ENCODE data around the gene MALRD1.

Gene MALRD1

DNA sequence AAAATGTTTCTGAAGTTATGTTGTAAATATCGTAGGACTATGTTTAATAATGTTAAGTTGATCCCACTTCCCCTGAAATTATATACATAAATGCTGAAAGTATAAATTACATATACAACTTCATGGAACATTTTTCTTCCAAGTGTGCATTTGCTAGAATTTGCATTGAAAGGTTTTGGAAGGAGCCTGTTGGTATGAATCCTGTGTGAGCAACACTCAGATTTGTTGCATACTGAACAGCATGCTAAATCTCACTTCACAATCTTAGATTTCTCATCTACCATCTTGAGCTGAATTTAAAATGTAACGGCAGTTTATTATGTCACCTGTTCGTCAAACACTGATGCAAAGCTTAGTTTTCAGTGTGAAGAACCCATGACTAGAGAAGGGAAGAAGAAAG, 172.6 kb downstream of the MALRD1 start:
- no peak for DNase-seq (ENCODE audit: low read depth in 2 of 2)

DNA sequence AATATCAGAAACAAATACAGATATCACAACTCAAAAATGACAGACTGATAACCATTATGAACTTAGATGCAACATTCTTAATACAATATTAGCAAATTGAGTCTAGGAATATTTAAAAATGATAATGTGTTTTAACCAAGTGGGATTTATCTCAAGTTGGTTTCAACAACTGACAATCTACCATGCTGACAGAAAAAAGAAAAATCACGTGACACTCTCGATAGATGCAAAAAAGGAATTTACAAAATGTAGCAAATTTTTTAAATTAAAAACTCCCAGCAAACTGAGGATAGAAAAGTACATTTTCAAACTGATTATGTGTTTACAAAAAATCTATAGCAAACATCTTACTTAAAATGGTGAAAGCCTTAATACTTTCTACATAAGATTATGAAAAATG, 177.4 kb downstream of the MALRD1 start:
- no peak for DNase-seq (ENCODE audit: low read depth in 2 of 2)

DNA sequence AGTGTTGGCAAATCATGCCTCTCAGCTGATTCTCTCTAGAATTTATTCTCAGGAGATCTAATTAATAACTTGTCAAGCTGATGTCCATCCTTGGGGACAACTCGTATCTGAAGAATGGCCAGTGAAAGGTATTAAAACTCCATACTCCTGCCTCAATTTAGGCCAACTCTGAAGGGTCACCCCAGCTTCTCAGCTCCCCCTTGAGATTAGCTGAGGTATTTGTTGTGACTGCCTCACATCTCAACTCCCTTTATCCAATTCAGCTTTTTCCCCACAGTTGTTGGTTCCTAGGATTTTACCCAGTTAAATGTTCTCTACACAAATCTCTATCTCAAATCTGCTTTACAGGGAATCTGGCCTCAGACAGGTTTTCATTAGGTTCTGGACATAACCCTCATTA, 182.4 kb downstream of the MALRD1 start:
- no peak for DNase-seq (ENCODE audit: low read depth in 2 of 2)

DNA sequence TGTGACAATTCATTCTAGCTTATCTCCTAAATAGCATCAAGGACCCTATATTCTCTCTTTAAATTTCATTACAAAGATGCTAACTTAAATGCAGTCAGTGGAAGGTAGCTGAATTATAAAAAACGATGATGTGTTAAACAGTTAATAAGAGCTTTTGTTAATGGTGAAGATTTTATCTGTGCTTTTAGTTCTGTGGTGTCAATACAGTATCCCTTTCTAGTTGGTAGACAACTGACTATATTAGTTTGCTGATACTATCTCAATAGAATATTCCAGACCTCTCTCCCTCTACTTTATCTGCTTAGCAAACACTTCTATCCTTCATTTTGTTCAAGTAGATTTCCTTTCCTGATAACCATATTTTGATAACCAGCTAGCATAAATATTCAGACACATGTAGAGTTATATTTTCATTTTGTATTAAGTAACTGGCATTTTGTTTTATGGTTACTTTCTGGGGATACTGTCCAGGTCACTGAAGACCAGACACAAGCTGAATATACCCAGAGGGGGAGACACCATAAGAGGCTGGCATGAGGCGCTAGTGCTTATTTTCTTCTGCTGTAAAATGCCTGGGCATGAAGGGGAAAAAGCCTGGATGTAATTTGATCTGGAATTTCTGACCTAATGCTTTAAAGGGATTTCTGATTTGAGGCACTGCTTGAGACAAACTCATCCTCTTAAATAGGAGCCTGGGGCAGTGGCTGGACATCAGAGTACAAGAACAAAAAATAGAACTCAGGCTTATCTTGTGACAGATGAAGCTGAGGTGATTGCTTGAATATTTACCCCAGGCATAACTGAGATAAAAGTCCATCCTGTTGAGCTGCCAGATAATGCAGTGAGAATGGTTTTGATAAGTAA, 197.5 kb downstream of the MALRD1 start:
- no peak for DNase-seq (ENCODE audit: low read depth in 2 of 2)

DNA sequence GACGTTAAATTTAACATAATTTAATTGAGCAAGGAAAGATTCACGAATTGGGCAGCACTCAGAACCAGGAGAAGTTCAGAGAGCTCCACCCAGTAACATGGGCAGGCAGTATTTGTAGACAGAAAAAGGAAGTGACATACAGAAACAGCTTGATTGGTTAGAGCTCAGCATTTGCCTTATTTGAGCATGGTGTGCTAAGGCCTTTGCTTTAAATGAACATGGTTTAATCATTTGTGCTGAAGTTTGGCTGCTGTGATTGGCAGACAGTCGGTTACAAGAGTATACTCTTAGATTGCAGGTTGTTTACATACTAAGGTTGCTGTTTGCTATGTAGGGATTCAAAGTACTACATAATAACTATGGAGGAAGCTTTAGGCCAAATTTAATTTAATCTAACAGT, 199.2 kb downstream of the MALRD1 start:
- no peak for DNase-seq (ENCODE audit: low read depth in 2 of 2)

DNA sequence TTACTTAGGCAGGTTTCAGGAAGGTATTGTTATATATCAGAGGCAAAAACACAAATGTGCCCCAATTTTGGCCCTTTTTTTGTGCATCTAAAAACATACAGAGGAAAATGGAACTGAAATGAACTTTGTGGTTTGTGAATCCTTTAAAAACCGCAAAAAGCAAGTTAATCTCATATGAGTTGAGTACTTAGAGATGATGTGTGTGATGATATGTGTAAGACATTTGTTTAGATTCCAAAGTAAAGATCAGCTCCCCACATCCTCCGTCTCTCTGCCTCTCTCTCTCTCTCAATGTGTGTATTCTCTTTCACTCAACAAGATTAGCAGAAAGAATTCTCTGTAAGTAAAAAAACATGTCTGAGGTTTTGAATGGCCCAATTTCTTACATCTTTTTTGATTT, 201.9 kb downstream of the MALRD1 start:
- no peak for DNase-seq (ENCODE audit: low read depth in 2 of 2)

DNA sequence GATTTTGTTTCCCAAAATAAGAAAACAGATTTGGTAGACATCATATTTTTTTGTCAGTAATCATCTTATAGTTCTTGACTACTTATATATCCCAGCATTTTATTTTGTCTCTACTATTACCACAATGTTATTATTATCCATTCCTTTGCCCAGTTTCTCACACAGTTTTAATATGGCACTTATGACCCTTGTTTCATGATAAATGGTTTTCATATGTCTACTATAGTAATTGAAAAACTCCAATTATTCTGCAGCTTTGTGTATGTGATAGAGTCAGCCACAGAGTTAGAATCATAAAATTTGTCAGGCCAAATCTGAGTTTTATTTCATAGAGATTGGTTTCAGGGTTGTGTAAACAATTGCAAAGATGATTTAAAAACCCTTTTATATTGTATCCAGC, 203.9 kb downstream of the MALRD1 start:
- no peak for DNase-seq (ENCODE audit: low read depth in 2 of 2)

DNA sequence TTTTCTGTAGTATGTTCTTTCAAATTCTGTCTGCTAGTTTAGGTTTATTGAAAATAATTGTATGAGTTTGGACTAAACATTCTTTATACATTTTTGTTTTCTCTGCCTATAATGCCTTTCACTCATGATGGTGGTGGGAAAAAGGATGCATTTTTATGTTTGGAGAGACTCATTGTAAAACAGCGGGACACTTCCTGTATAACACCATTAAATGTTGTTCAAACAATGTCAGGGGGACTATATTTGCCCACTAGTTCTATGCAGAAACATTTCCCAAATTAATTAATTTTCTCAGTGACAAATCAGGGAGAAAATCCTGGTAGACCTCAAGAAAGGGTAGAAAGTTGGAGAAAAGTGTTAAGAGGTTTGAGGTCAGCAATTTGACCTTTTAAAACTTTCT, 207.7 kb downstream of the MALRD1 start:
- no peak for DNase-seq (ENCODE audit: low read depth in 2 of 2)

DNA sequence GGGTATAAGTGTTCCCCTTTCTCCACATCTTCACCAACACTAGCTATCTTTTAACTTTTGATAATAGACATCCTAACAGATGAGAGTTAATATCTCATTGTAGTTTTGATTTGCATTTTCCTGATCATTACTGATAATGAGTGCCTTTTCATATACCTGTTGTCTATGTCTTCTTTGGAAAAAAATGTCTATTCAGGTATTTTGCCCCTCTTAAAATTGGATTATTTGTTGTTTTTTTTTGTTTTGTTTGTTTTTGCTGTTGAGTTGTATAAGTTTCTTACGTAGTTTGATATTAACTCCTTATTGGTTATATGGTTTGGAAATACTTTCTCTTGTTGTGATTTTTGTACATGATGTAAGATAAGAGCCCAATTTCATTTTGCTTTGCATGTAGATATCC, 214.7 kb downstream of the MALRD1 start:
- DNase-seq (ENCODE audit: low read depth in 2 of 2), result no peak

DNA sequence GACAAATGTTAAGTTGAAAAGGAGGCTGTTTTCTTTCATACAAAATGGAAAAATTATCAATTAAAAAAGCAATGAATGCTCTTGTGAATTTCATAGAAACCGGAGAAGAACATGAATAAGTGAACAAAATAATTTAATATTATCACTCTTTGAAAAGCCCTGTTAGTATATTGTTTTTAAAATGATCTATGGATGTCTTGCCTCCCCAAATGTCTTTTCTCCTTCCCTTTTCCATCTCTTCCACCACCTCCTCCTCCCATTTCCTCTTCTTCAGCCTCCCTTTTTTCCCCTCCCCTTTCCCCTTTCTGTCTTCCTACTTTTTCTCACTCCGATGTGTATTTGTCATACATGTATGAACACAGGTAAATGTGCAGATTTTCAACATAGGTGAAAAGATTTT, 234.7 kb downstream of the MALRD1 start:
- no peak for DNase-seq (ENCODE audit: low read depth in 2 of 2)

DNA sequence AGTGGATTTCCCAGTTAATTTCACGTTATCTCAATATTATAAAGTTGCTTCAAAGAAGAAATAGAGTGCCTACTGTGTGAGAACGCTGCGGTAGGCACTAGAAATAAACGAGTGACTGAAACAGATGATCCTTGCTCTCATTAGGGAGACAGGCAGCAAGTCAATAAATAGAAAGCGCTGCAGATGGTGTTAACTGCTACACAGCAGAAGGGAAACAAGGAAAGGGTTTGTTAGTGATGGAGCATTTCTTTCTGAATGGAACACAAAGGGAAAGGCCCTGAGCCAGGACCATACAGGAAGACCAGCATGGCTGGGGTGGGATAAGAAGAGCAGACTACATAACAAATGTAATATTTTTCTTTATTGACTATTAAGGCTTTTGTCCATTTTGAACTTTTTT, 235.2 kb downstream of the MALRD1 start:
- no peak for DNase-seq (ENCODE audit: low read depth in 2 of 2)

DNA sequence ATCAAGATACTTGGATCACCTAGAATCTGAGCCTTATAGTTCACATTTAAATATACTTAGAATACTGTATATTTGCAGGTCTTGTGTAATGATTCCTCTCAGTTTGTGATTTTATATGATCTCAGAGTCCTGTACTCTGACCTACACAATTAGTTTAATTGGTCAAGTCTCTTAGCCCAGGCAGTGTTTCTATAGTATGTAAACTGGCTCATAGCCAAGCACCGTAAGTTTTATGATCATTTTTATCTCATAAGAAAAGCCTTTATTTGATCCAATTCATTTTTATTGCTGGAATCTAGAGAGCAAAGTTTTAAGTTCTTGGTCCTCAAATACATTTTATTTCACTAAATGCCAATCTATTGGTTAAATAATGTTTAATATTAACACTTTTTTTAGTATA, 242.2 kb downstream of the MALRD1 start:
- DNase-seq (ENCODE audit: low read depth in 2 of 2), result no peak

DNA sequence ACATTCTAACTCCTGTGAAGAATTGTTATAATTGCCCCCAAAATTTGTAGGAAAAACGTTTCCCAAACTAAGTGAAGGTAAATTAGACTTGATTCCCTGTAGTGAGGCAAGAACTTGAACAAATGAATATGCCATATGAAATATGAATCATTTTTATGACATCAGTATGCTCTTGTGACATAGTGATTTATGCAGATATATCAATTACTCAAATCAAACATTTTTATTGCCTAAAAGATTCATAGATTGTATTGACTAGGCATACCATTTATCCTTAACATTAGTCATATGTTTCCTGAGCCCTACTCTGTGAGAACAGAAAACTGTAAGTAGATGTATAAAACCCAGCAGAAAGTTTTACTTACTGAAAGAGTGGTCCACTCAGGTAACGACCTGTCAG, 245.6 kb downstream of the MALRD1 start:
- DNase-seq (ENCODE audit: low read depth in 2 of 2), result no peak

DNA sequence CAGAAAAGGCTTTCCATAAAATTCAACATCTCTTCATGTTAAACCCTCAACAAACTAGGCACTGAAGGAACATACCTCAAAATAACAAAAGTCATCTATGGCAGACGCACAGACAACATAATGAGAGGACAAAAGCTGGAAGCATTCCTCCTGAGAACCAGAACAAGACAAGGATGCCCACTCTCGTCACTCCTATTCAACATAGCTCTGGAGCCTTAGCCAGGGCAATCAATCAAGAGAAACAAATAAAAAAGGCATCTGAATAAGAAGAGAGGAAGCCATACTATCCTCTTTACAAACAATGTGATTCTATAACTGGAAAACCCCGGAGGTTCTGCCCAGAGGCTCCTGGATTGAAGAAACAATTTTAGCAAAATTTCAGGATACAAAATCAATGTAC, 251.0 kb downstream of the MALRD1 start:
- no peak for DNase-seq (ENCODE audit: low read depth in 2 of 2)

DNA sequence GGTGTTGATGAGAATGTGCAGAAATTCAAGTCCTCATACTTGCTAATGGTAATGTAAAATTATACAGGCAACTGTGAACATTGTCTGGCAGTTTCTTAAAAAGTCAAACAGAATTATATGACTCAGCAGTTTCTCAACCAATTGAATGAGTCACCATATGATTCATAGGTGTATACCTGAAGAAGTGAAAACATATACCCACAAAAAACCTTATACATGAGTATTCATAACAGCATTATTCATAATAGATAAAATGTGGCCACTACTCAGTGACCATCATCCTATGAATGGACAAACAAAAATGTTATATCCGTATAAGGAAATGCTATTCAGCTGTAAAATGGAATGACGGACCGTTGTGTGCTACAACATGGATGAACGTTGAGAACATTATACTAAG, 253.5 kb downstream of the MALRD1 start:
- DNase-seq (ENCODE audit: low read depth in 2 of 2), result no peak

DNA sequence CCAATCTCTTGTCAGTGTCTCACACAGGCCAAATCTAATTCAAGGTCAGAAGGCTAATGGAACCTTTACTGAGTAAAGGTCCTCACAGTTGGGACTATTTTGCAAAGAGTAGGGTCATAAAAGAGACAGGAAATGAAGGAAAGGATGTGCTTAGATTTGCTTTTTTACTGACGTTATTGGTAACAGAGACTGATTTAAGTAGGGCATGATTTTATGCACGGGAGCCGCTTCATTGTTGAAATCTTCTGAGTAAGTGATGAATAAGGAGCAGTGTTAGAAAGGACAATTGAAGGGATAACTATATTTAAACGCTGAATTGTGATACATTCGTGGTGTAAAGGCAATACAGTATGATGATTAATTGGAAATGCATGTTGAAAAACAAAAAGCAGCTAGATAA, 261.5 kb downstream of the MALRD1 start:
- no peak for DNase-seq (ENCODE audit: low read depth in 2 of 2)

DNA sequence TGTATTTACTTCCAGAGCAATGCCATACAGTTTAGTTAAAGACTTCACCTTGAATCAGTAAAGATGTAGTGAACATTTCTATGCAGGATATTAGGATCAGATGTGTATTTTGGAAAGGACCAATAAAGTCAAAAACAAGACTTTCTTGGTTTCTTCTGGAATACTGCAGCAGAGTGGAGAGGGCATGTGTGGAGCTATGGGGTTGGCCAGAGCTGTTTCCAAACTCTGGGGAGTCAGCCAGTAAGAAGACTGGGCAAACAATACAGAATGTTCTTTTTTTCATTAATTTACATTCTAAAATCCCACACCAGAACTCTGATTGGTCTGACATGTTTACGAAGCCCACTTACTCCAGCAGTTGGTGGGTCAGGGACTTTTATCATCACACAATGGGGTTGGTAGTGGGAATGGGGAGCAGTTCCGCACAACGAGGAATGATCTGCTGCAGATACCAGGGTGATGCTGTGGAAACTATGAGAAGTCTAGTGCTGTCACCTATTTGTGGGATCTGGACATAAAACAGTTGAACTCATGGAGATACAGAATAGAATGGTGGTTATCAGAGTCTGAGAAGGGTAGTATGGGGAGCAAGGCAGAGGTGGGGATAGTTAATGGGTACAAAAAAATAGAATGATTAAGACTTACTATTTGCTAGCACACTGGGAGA, 267.7 kb downstream of the MALRD1 start:
- no peak for DNase-seq (ENCODE audit: low read depth in 2 of 2)

DNA sequence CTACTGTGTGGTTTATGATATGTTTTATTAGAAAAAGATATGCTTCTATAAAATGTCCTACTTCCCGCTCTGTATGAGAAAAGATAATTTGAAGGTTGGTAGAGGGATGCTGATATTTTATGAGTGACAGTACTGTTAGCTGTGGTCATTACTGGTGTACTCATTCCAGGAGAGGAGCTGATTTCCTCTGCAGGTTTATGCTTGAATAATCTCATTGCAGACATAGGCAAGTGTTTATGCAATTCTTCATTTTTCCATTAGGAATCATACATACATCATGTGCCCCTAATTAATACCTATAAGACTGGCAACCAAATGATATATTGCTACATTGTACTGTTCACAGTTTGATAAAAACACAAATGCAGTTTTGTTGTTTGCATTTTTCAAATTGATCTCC, 269.4 kb downstream of the MALRD1 start:
- DNase-seq (ENCODE audit: low read depth in 2 of 2), result no peak

DNA sequence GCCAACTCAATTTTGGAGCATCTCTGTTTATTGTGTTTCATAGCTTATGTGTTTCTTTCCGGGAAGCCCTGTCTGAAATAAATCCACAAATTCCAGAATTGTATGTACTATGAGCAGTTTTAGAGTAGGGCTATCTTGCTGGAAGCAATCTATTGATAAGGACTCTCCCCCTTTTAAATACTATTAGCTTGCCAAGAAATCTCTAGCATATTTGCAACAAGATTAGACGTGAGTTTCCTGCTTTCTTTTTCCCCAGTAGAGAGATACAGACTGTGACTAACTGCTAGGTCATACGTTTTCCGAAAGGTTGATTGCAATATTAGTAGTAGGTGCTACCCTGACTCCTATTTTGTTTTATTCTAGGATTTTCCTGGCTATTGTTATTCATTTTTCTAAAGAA, 277.0 kb downstream of the MALRD1 start:
- no peak for DNase-seq (ENCODE audit: low read depth in 2 of 2)

DNA sequence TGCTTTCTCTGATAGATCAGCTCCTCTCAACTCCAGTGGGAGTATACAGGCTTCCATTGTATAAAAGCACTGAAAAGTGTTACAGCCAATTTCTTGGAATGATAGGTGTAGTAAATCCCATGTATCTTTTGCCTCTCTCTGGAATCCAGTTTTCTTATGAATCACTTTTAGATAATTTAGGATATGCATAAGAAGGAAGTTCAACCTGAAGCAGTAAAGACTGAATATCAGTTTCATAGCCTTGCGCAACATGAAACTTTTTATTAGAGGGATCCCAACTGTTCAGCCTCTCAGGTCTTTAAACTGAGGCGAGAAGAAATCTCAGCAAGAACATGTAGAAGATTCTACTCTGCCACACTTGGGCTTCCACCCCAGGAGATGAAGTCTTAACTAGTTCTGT, 280.0 kb downstream of the MALRD1 start:
- DNase-seq (ENCODE audit: low read depth in 2 of 2), result no peak

DNA sequence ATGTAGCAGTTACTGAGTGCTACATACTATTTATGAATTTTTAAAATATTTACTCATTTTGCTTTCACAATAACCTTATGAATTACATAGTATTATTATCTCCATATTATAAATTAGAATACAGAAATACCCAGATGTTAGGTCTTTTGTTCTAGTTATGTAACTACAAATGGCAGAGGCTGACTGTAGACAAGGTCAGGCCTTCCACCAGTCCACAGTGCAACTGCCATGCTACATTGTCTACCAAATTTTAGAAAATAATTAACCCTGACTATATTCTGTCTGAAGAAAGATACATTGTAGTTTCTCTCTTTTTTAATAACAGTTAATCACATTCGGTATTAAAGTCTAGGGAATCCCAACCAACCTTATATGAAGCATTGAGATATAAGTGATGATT, 280.9 kb downstream of the MALRD1 start:
- DNase-seq (ENCODE audit: low read depth in 2 of 2), result no peak

DNA sequence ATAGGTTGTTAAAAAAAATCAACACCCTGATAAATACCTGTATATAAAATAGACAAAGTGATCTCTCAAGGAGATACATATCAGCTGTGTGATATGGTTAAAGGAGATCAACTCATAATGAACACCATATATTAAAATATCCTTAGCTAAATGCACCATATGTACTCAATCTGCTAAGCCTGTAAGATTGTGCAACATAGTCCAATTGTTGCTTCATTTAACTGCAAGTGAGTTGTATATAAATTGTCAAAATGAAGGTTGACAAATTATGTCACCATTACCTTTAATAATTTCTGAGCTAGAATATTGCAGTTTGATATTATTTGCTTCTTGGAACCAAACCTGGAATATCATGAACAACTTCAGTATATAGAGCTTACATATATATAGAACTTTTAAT, 283.7 kb downstream of the MALRD1 start:
- DNase-seq (ENCODE audit: low read depth in 2 of 2), result no peak

DNA sequence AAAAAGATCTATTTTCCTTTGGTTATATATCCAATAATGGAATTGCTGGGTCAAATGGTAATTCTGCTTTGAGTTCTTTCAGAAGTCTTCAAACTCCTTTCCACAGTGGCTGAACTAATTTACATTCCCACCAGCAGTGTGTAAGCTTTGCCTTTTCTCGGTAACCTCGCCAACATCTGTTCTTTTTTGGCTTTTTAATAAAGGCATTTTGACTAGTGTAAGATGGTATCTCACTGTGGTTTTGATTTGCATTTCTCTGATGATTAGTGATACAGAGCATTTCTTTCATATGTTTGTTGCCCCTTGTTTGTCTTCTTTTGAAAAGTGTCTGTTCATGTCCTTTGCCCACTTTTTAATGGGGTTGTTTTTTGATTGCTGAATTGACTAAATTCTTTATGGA, 285.0 kb downstream of the MALRD1 start:
- DNase-seq (ENCODE audit: low read depth in 2 of 2), result no peak

DNA sequence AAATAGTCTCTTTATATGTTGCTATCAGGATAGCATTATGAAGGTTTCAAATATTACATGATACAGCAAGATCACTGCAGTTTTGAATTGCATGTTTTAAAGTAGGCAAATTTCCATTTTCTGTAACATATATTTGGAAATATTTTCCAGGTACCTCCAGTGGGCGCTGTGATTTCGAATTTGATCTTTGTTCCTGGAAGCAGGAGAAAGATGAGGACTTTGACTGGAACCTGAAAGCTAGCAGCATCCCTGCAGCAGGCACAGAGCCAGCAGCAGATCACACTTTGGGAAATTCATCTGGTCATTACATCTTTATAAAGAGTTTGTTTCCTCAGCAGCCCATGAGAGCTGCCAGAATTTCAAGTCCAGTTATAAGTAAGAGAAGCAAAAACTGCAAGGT, 299.0 kb downstream of the MALRD1 start:
- no peak for DNase-seq (ENCODE audit: low read depth in 2 of 2)

Data from stimulated activated CD4-positive, alpha-beta T cell treated with anti-CD3 and anti-CD28 coated beads, Interleukin-1b, Interleukin-23, amount 100 ng/mL, for 4 hours (primary cell).